ENCODE measurements around the gene TEX48.

The TEX48 gene

GRCh38 chr9:114666851-114667250 lies 15.1 kb downstream of the TEX48 start:
- DNase-seq (ENCODE audit: low read depth): no peak

GRCh38 chr9:114666401-114666800 lies 15.6 kb downstream of the TEX48 start:
- DNase-seq (ENCODE audit: low read depth): no peak

- DNase-seq (ENCODE audit: low read depth): no peak
These were observed 17.8 kb downstream of the TEX48 start for GRCh38 chr9:114664181-114664580.

- peak; percentile 49 for DNase-seq (ENCODE audit: low read depth)
These were observed 19.7 kb downstream of the TEX48 start for GRCh38 chr9:114662081-114662989.

DNA sequence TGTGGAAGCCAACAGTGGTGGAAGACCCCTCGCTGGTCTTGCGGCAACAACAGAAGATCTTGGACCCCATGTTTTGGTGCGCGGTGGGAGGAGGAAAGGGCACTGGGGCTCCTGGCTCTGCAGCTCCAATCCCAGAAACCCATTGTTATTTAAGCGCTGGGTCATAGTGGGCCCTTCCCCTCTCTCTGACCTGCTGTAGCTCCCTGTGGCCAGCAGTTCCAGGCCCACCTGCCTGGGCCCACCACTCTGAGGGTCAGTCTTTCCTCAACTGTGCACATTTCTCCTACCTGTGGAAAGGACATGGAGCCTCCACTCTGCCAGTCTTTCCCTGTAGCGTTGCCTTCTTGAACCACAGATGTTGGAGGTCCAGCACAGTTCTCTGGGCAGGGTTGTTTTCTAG lies 24.3 kb downstream of the TEX48 start, which contains the start of gene TEX53:
TSS of gene TEX53 (minus strand) at position 101 of the 400 bp plus-strand sequence. CDS start at position 70, 31 bp downstream.
- no peak for DNase-seq (ENCODE audit: low read depth)

DNA sequence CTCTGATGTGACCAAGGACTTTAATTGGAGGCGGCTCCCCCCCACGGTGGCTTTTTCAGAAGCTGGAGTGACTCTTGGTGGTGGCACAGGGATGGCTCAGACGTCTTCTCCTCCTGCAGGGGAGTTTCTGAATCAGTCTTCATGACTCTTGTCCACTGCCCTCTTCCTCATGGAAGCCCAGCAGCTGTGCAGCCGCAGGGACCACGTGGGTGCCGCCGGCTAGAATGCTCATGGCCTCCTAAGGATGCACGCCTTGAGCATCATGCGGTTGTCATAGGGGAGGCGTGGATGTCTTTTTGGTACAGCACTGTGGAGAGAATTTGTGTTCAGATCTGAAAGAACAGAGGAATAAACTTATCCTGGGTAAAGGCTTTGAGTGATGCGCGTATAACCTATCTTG lies 25.7 kb downstream of the TEX48 start:
- DNase-seq (ENCODE audit: low read depth): no peak

- DNase-seq (ENCODE audit: low read depth): no peak
These were observed 26.3 kb downstream of the TEX48 start for GRCh38 chr9:114655689-114656088.

DNA sequence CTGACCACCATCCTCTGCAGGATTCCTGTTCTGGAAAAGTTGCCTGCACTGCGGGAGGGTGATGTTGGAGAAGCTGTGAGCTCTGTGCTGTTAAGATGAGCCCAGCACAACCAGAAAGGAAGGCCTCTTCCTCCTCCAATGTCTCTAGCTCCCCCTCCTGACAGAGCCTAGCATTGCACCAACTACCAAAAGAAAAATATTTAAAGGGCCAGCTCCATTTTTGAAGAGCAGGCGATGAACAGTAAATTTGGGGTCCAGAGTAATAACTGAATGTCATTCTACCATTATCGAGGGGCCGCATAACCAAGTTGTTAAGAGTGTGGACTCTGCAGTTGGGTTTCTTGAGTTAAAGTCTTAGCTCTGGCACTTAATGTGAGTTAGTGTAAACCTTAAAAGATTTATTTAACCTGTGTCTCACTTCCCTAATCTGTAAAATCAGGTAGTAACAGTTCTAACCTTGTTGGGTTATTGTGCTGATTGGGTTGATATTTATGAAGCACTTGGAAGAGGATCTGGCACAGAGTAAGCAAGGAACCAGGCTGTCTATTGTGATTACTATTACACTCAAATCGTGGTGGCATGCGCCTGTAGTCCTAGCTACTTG lies 28.3 kb downstream of the TEX48 start:
- peak; percentile 65 for DNase-seq (ENCODE audit: low read depth)

GRCh38 chr9:114652776-114653555 lies 29.0 kb downstream of the TEX48 start:
- no peak for DNase-seq (ENCODE audit: low read depth)

DNA sequence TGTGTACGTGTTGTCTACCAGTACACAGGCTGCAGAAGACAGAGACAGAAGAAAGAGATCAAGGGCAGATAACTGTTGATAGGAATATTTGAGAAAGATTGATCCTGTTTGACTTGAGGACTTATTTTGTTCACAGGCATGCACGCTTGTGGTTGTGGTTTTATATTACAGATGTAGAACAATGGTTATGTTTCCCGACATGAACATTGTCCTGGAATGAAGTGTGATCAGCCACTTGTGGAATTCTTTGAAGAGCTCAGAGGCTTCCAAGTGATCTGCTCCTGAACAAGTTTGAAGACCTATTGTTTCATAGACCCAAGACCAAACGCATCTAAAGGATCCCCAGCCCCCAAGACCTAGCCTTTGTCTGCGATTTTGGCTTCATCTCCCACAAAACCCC lies 38.1 kb downstream of the TEX48 start:
- DNase-seq (ENCODE audit: low read depth): no peak

GRCh38 chr9:114643001-114643400 lies 39.0 kb downstream of the TEX48 start:
- no peak for DNase-seq (ENCODE audit: low read depth)

DNA sequence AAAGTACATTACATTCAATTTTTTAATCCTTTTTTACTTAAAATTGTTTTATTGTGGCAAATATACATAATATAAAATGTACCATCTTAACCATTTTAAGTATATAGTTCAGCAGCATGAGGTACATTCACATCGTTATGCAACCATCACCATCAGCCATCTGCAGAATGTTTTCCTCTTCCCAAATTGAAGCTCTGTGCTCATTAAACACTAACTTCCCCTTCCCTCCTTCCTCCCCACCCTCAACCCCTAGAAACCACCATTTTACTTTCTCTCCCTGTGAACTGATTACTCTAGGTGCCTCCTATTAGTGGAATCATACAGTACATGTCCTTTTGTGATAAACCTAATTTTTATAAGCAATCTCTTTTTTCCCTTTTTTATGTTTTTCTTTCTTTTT lies 40.0 kb downstream of the TEX48 start:
- DNase-seq (ENCODE audit: low read depth): no peak

- no peak for DNase-seq (ENCODE audit: low read depth)
These were observed 43.6 kb downstream of the TEX48 start for GRCh38 chr9:114638404-114638803.

DNA sequence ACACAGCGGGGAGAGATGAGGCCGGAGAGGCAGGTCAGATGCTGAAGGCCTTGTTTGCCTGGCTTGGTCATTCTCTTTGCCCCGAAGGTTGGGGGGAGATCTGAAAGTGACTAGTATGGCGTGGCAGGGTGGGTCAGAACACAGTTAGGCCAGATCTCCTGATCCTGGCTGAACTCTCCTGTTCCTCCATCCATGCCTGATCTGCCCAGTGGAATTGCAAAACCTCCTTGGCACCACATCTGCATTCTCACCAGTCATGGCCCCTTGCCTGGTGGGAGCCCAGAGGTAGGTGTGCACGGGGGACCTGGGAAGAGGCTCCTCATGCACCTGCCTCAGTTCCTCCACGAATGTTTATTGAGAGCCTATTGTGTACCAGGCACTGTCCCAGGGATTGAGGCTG lies 47.6 kb downstream of the TEX48 start:
- no peak for DNase-seq (ENCODE audit: low read depth)

DNA sequence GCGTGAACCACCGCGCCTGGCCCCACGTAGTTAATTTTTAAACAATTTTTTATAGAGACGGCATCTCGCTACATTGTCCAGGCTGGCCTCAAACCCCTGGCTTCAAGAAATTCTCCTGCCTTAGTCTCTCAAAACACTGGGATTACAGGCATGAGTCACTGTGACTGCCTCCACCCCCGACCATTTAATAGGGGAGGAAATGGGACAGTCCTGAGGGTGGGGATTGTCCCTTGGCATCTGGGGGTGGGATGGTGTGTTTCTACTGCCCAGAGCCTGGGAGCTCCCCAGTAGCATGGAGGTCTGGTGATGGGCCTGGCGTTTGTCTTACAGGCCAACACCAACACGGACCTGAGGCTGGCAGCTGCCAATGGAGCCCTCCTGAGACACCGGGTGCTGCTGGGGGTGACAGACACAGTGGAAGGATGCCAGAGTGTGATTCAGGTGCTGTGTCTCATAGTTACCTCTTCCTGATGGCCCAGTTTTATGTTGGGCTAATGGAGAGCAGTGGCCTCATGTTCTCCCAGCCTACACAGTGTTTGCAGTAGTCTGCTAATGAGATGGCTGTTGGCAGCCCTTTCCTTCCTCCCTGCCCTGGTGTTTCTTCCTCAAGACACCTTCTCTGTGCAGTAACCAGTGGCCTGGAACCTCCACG lies 48.4 kb downstream of the TEX48 start:
- DNase-seq (ENCODE audit: low read depth): no peak

- DNase-seq (ENCODE audit: low read depth): no peak
These were observed 50.8 kb downstream of the TEX48 start for GRCh38 chr9:114631166-114631565.

DNA sequence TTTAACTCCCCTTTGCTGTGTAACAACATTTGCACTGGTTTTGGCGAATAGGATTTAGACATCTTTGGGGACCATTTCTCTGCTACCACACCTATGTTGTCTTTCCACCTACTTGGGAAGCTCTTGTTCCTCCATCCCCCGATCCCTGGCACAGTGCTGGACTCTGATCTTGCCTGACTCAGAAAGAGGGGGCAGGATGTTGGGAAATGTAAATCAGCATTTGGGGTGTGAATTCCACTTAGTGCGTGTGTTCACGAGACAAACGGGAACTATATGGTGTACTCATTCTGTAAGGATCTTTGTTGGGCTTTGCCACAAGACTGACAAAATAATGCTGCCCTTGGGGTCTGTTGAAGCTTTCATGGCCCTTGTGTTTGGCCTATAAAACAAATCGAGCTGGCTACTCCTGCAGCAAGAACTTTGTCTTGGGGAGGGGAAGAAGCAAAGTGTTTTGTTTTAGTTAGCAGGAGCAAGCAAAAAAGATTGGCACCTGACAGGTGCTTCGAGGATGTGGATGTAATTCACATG lies 52.4 kb downstream of the TEX48 start:
- no peak for DNase-seq (ENCODE audit: low read depth)

DNA sequence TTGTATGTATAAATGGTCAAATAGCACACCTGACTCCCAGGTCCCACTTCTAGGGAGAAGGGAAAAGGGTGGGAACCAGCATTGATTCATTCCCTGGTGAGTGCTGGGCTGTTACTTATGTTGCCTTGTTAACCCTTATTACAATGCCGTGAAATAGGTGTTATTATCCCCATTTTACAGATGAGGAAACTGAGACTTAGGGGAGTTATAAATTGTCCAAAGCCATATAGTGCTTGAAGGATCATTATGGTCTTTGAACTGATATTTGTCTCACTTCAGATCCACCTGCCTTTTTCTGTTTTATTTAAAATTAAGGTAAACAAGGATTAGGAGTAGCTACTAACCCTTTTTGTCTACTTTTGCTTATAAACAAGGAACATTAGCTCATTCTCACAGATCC lies 54.4 kb downstream of the TEX48 start:
- no peak for DNase-seq (ENCODE audit: low read depth)

DNA sequence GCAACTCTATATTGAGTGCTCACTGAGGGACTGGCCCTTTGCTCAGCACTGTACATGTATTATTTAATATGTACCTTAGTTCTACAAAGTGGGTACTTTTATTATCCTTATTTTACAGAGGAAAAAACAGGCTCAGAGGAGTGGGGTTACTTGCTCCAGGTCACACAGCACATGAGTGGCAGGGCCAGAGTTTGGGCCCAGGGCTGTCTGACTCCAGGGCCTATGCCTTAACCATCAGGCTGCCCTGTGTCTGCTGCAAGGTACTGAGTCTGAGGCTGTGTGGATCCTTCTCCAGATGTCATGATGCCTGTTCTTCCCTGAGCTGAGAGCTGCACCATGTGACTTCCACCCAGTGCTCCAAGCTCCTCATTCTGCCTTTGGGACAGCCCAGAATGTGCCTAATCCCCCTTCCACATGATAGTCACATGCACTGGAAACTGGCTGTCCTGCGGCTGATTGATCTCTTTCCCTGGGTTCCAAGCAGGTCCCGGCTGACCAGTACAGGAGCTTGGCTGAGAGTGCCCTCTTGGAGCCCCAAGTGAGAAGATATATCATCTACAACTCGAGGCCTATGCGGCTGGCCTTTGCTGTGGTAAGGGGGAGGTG lies 55.5 kb downstream of the TEX48 start:
- no peak for DNase-seq (ENCODE audit: low read depth)

DNA sequence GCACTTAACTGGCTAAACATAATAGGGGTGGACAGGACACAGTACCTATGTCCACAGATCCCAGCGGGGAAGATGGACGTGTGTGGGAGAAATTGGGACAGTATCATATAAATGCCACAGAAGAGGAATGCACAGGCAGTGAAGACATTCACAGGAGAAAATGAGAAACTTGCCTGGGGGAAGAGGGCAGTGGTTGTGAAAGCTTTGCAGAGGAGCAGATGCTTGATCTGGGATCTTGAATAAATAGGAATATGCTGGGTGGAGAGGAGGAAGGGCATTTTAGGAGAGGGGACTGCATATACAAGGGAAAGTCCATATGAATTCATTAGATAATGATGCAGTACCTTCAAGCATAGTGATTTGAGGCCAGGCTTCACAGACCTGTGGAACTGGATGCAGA lies 57.3 kb downstream of the TEX48 start:
- DNase-seq (ENCODE audit: low read depth): no peak

DNA sequence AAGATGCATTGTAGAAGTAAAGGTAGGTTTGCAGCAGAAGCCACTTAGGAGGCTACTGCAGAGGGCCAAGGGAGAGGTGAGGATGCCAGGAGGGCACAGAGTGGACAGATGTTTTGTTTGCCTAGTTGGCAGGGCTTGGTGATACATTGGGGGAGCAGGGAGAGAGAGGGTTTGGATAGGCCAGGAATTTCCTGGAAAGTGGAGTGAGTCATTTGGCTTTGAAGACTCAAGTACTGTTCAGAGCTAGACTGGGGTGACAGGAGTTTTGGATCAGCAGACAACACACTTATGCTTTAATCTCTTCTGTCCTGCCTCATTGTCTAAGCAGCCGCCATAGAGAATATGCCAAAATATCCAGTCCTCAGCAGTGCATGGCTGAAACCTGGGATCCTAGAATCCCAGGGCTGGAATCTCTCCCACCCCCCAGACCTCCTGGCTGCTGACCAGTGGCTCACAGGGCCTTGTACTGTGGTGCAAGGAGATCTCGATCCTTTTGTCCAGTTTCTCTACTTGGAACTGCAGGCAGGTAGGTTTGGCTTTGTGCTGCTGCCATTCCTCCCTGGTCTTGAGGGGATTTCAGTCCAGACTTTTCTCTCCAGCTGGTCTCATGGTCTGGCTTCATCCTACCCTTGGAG lies 59.9 kb downstream of the TEX48 start:
- DNase-seq (ENCODE audit: low read depth): no peak

Data from stimulated activated CD4-positive, alpha-beta T cell treated with anti-CD3 and anti-CD28 coated beads, Interleukin-2, amount 100 ng/mL, for 4 hours (primary cell).